Activated T-helper 2 cell treated with anti-CD3 and anti-CD28 coated beads, Interferon-gamma antibody, Interleukin-2, Interleukin-4, amounts not matched to agents 10 μg/mL and 5 μg/mL and 100 μg/mL, durations not matched to agents 14 hours and 24 hours and 36 hours (primary cell): ENCODE measurements around the gene MVB12B. TPM values are rescaled to one million over a fixed set of nuclear protein-coding genes. Genes with fewer than 3 reads are reported as not detected.
"Not testable (repeated sequence)": the region's sequence is repeated elsewhere in the genome, so short reads cannot be mapped to it uniquely, and the experiment has no call there.

Experiments
- DNase-seq: peaks from one replicate; pipeline ENCODE4 v3.0.0; 2021; ENCODE audit warnings: low spot score
- H3K27ac Mint-ChIP-seq: one replicate; pipeline ENCODE4 v1.8.0; 2021; ENCODE audit warnings: mixed read lengths
- H3K27me3 Mint-ChIP-seq: one replicate; pipeline ENCODE4 v1.8.0; 2021; ENCODE audit warnings: low read depth, mixed read lengths
- H3K36me3 Mint-ChIP-seq: one replicate; pipeline ENCODE4 v1.8.0; 2021; ENCODE audit warnings: low read depth, mixed read lengths
- H3K4me1 Mint-ChIP-seq: one replicate; pipeline ENCODE4 v1.8.0; 2021; ENCODE audit warnings: low read depth, mixed read lengths
- H3K4me3 Mint-ChIP-seq: one replicate; pipeline ENCODE4 v1.8.0; 2021; ENCODE audit warnings: low read depth, mild to moderate bottlenecking, moderate library complexity, mixed read lengths
- H3K9me3 Mint-ChIP-seq: one replicate; pipeline ENCODE4 v1.8.0; 2021; ENCODE audit warnings: mixed read lengths
- intact Hi-C: fragments of 100-400 bp; cut with micrococcal nuclease; formaldehyde crosslinking; loops from one replicate; pipeline ENCODE4 v1.15.1; 2023
- total RNA-seq: library from RNA; stranded (reverse); gene quantifications from 2 replicates; pipeline ENCODE4 v1.2.3, GENCODE V29; 2022

MVB12B gene
- total RNA-seq, 1 donor from 2014 or later, result 0.50 TPM

DNA sequence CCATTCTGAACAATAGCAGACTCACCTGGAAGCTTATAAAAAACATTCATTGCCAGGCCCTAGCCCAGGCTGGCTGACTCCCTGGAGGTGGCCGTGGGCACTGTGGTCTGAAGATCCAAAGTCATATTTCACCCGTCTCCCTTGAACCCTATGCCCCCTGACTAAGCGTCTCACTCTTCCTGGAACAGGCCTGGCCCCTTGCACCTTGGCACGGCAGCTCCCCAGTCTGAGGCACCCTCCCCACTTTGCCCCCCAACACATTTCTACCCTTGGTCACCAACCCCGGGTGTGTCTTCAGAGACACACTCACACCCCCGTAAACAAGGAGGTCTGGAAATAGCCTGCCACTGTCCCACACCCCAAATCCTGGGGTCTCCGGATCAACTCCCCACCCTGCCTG, 218.5 kb downstream of the MVB12B start:
- Mint-ChIP-seq H3K27me3 (peaks cover 7% of the 10 kb centered on the region), H3K9me3 (no peaks in the 10 kb centered on the region), H3K4me1 (no peaks in the 10 kb centered on the region), H3K27ac (no peak overlapping the region), H3K4me3 (no peak overlapping the region), H3K36me3 (no peaks in the 10 kb centered on the region)
- no peak for DNase-seq
- intact Hi-C loops, result no loop called here

DNA sequence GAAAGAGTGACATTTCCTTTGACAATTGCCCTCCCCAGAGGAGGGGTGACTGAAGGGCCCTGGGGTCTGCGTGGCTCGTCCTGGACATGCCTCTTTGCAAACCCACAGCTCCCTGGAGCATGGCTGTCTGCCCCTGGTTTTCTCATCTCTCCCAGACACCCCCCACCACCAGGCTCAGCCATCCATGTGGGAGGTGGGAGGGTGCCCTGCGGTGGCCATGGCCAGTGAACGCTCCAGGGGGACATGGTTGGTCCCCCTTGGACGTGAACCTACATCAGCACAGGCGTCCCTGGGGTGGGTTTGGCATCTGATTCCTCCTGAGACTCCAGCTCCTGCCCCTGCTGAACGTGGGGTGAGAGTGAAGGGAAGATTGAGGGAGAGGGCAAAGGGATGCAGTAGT, 219.4 kb downstream of the MVB12B start:
- intact Hi-C loops, result no loop called here

DNA sequence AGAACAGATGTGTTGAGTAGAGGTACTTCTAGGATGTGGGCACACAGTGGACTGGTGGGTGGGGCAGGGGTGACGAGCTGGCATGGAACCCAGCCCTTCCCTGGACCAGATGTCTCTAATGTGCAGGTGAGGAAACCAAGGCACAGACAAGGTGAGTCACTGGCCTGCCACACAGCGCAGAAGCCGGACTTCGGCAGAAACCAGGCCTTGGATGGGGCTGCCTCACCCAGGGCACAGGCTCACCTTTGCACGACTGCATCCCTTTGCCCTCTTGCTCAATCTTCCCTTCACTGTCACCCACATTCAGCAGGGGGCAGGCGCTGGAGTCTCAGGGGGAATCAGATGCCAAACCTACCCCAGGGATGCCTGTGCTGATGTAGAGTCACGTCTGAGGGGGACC, 221.7 kb downstream of the MVB12B start:
- no peaks in the 10 kb centered on the region for H3K4me1 Mint-ChIP-seq
- no peak overlapping the region for H3K27ac Mint-ChIP-seq
- no peaks in the 10 kb centered on the region for H3K36me3 Mint-ChIP-seq
- H3K9me3 Mint-ChIP-seq, result no peaks in the 10 kb centered on the region
- no peak overlapping the region for H3K4me3 Mint-ChIP-seq
- intact Hi-C loops, result no loop called here
- DNase-seq, result no peak
- peaks cover 4% of the 10 kb centered on the region for H3K27me3 Mint-ChIP-seq

More for the DNA sequence above, 219.4 kb downstream of the MVB12B start:
- H3K27me3 Mint-ChIP-seq, result peaks cover 4% of the 10 kb centered on the region
- no peaks in the 10 kb centered on the region for H3K4me1 Mint-ChIP-seq
- H3K9me3 Mint-ChIP-seq, result no peaks in the 10 kb centered on the region
- no peak overlapping the region for H3K27ac Mint-ChIP-seq
- no peak overlapping the region for H3K4me3 Mint-ChIP-seq
- H3K36me3 Mint-ChIP-seq, result no peaks in the 10 kb centered on the region
- no peak for DNase-seq

DNA sequence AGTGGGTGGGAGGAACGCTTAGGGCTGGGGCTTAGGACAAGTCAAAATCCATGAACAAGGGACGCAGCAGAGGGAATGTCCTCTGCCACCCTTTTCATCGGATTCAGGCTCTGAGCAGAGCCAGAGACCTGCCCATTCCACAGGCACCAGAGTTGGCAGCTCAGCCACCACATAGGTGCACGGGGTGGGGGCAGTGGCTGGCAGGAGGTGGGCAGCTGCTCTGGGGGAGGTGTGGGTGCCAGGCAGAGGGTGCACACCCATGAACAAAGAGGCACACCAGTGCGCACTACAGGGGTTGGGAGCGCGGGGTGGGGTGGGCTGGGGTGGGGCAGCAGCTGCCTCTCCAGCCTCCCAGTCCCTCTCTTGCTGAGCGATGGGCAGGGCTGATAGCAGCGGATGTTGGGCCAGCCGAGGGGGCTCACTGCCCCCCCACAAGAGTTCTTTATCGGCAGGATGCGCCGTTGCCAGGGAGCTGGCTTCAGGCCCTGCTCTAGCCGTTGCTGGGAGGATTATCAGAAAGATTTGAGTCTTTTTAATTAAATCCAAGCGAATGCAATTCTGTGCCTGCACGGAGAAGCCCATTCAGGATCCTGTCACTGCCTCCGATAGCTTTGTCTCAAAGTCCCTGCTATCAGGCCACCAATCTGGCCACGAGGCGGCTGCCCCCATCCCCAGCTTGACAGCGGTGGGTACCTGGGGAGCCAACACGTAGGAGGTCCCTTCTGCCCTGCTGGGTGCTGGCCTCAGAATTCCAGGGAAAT, 222.8 kb downstream of the MVB12B start:
- Mint-ChIP-seq H3K4me3 (no peak overlapping the region), H3K27me3 (peaks cover 4% of the 10 kb centered on the region), H3K4me1 (no peaks in the 10 kb centered on the region), H3K27ac (no peak overlapping the region), H3K9me3 (no peaks in the 10 kb centered on the region), H3K36me3 (no peaks in the 10 kb centered on the region)
- no peak for DNase-seq
- intact Hi-C loops, result no loop called here

DNA sequence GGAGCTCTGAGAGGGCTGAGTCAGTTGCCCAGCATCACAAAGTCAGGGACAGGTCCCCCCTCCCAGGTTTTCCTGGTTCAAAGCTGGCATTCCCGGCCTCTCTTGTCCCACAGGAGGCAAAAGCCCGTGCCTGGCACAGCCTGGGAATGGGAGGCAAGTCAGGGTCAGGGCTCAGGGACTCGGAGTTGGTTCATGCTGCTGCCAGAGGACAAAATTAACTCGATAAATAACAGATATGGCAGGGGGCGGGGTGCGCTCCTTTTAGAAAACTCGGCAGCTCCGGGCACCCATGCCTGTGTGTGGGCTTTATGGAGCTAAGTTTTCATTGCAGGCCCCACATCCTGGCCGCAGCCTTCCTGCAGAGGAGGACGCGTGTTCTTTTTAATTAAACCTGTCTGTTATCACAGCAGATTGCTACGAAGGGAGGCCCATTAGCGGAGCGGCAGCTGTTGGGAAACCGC, 224.3 kb downstream of the MVB12B start:
- H3K9me3 Mint-ChIP-seq, result no peaks in the 10 kb centered on the region
- H3K4me3 Mint-ChIP-seq, result no peak overlapping the region
- DNase-seq, result no peak
- H3K27ac Mint-ChIP-seq, result no peak overlapping the region
- H3K27me3 Mint-ChIP-seq, result peaks cover 4% of the 10 kb centered on the region
- no peaks in the 10 kb centered on the region for H3K4me1 Mint-ChIP-seq
- intact Hi-C loops, result no loop called here
- H3K36me3 Mint-ChIP-seq, result no peaks in the 10 kb centered on the region

DNA sequence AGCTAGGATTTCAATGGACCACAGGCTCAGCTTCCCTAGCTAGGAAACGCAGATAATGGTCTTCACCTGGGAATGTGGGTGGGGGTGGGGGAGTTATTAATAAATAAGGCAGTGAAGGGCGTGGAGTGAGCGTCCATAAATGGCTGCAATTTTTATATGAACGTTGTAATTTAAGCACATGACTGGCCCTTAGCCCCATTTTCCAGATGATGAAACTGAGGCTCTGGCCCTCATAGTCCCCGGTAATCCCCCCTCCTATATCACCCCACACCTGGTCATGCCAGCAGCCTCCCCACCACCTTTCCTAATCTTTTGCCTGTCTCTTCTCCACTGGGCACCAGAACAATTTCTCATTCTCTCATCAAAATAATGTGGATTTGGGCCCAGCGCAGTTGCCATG, 225.2 kb downstream of the MVB12B start:
- Mint-ChIP-seq H3K36me3 (no peaks in the 10 kb centered on the region), H3K4me1 (no peaks in the 10 kb centered on the region)

DNA sequence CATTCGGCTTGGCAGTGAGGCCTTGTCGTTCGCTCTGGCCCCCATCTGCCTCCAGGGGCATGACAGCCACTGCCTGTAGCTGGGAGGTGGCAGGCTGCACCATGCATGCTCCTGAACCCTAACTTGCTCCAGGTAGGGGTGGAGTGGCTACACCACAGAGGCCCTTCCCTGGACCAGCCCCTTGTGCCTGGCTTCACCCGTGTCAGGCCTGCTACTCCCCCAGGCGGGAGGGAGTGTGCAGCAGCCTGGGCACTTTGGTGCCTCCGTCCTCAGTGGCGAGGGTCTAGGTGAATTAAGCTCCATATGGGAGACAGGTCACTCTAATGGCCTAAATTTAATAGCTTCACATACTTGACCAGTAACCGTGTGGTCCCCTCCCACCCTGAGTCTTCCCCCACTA, 227.7 kb downstream of the MVB12B start:
- peaks cover 7% of the 10 kb centered on the region for H3K27me3 Mint-ChIP-seq
- H3K36me3 Mint-ChIP-seq, result no peaks in the 10 kb centered on the region
- H3K27ac Mint-ChIP-seq, result no peak overlapping the region
- intact Hi-C loops, result no loop called here
- H3K4me1 Mint-ChIP-seq, result no peaks in the 10 kb centered on the region
- H3K9me3 Mint-ChIP-seq, result no peaks in the 10 kb centered on the region
- H3K4me3 Mint-ChIP-seq, result no peak overlapping the region
- DNase-seq, result no peak

More for the DNA sequence above, 225.2 kb downstream of the MVB12B start:
- Mint-ChIP-seq H3K27ac (no peak overlapping the region), H3K27me3 (peaks cover under 1% of the 10 kb centered on the region), H3K9me3 (no peaks in the 10 kb centered on the region), H3K4me3 (no peak overlapping the region)
- intact Hi-C loops, result no loop called here
- no peak for DNase-seq

GRCh38 chr9:126555421-126555820, 228.8 kb downstream of the MVB12B start:
- not testable (repeated sequence) for DNase-seq, H3K4me3 Mint-ChIP-seq, H3K27ac Mint-ChIP-seq, H3K36me3 Mint-ChIP-seq, H3K9me3 Mint-ChIP-seq, H3K4me1 Mint-ChIP-seq
- peaks cover 14% of the 10 kb centered on the region for H3K27me3 Mint-ChIP-seq
- intact Hi-C loops, result loop anchor here (5.0 kb wide), 1 partner anchor 38 kb away; no protein-coding TSS in a partner anchor
